NCI-H2227 (cell line): ENCODE data around the gene TSPEAR.

Experiments used
- DNase-seq: peaks from one replicate; lab custom pipeline; 2025; ENCODE audit not compliant: unreplicated experiment; lab: John Stamatoyannopoulos, UW

TSPEAR gene

GRCh38 chr21:44478124-44478800 lies 233.1 kb downstream of the TSPEAR start:
- DNase-seq, result no peak

GRCh38 chr21:44477712-44478111 lies 233.7 kb downstream of the TSPEAR start:
- DNase-seq, result no peak

- no peak for DNase-seq
Measured at GRCh38 chr21:44477131-44477530, 234.2 kb downstream of the TSPEAR start.

GRCh38 chr21:44475266-44475845 lies 236.0 kb downstream of the TSPEAR start:
- no peak for DNase-seq

GRCh38 chr21:44473915-44474555 lies 237.3 kb downstream of the TSPEAR start:
- DNase-seq, result no peak

- no peak for DNase-seq
Measured at GRCh38 chr21:44471996-44472395, 239.4 kb downstream of the TSPEAR start.

GRCh38 chr21:44471341-44471740 lies 240.0 kb downstream of the TSPEAR start:
- no peak for DNase-seq

GRCh38 chr21:44467859-44468195 lies 243.5 kb downstream of the TSPEAR start:
- no peak for DNase-seq

- no peak for DNase-seq
Measured at GRCh38 chr21:44466996-44467858, 244.1 kb downstream of the TSPEAR start.

- no peak for DNase-seq
Measured at GRCh38 chr21:44466351-44466954, 244.9 kb downstream of the TSPEAR start.

- DNase-seq, result no peak
Measured at GRCh38 chr21:44464351-44464750, 247.0 kb downstream of the TSPEAR start.

GRCh38 chr21:44463724-44464123 lies 247.6 kb downstream of the TSPEAR start:
- no peak for DNase-seq

GRCh38 chr21:44462834-44463200 lies 248.6 kb downstream of the TSPEAR start:
- no peak for DNase-seq

GRCh38 chr21:44462086-44462833 lies 249.1 kb downstream of the TSPEAR start:
- DNase-seq, result no peak

GRCh38 chr21:44461464-44462001 lies 249.8 kb downstream of the TSPEAR start:
- DNase-seq, result no peak

GRCh38 chr21:44461005-44461404 lies 250.4 kb downstream of the TSPEAR start:
- DNase-seq, result no peak

- no peak for DNase-seq
Measured at GRCh38 chr21:44460441-44460755, 251.0 kb downstream of the TSPEAR start.

GRCh38 chr21:44459712-44460440 lies 251.5 kb downstream of the TSPEAR start:
- no peak for DNase-seq

- DNase-seq, result no peak
Measured at GRCh38 chr21:44458971-44459711, 252.2 kb downstream of the TSPEAR start.
